Spinal cord (tissue), 10 donors: ENCODE data around the gene LGR6. TPM values are rescaled to one million over a fixed set of nuclear protein-coding genes. Genes with fewer than 3 reads are reported as not detected.

Source experiments
- DNase-seq, 6 donors: peaks; one replicate each; pipeline versions ENCODE4 v3.0.0 to v3.0.0-alpha.2; 2013 to 2015; ENCODE audit warnings: low spot score in 6 of 6, low read depth in 4 of 6
- H3K27ac ChIP-seq: one replicate; pipeline ENCODE4 v1.5.1; 2013; ENCODE audit warnings: low read depth, low read length, control low read depth
- H3K27me3 ChIP-seq: one replicate; pipeline ENCODE4 v1.6.1; 2013; ENCODE audit warnings: low read length; ENCODE audit not compliant: control insufficient read depth, insufficient read depth
- H3K36me3 ChIP-seq: one replicate; pipeline ENCODE4 v1.6.1; 2013; ENCODE audit warnings: low read length; ENCODE audit not compliant: control insufficient read depth, insufficient read depth
- H3K4me1 ChIP-seq: one replicate; pipeline ENCODE4 v1.6.1; 2013; ENCODE audit warnings: low read length; ENCODE audit not compliant: control insufficient read depth, insufficient read depth
- H3K4me3 ChIP-seq: one replicate; pipeline ENCODE4 v1.5.1; 2013; ENCODE audit warnings: low read depth, low read length, control low read depth
- H3K9me3 ChIP-seq: one replicate; pipeline ENCODE4 v1.6.1; 2013; ENCODE audit warnings: low read length; ENCODE audit not compliant: control insufficient read depth, insufficient read depth
- WGBS: methylation state at CpG from one replicate; pipeline ENCODE4 v1.1.5; 2013; ENCODE audit warnings: missing lambda C conversion rate; ENCODE audit not compliant: insufficient coverage; 5-methylcytosine and 5-hydroxymethylcytosine counted together
- polyA plus RNA-seq, 2 donors: library from polyadenylated mRNA; unstranded; fragments of 120-200 nt; gene quantifications; one replicate each; pipeline ENCODE4 v1.2.1, GENCODE V29; 2013; ENCODE audit not compliant: insufficient read length in 2 of 2
- total RNA-seq, 2 donors: library from RNA; depleted of rRNA in 1 of 2; stranded (reverse); fragments of 120-200 nt in 1 of 2; fragments of >200 nt in 1 of 2; gene quantifications; one replicate each; pipeline versions ENCODE4 v1.2.3 to v1.2.4, GENCODE V29; 2013 to 2014
- donor health status: healthy.

LGR6 gene
- total and polyA plus RNA-seq, 4 donors, result 1.0 to 6.1 (median 3.7) TPM

DNA sequence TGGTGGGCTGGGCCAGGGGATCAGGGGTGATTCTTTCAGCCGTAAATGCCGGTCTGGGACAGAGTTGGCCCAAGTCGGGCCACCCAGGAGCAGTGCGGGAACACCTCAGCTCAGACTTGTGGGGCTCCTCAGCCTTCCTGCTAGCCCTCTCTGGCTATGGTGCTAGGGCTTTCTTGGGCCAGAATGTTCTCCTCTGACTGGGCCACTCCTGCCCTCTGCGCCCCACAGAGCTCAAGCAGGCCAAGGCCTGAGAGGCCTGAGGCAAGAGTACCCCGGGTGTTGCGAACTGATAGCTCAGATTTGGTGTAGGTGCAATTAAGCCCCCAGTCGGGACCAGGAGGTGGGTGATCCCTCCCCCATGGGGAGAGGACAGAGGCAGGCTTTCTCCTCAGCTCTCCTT is 51.8 kb downstream of the LGR6 start:
- Histone ChIP-seq H3K9me3 (peaks cover 1% of the 10 kb centered on the region), H3K27ac (no peak overlapping the region), H3K4me1 (peaks cover 3% of the 10 kb centered on the region), H3K36me3 (peaks cover 4% of the 10 kb centered on the region), H3K27me3 (no peaks in the 10 kb centered on the region), H3K4me3 (no peak overlapping the region)
- no peak for DNase-seq
- 85% methylated on average over 8 of the region's 8 CpGs for WGBS

- peaks cover 4% of the 10 kb centered on the region for H3K36me3 ChIP-seq
- peaks cover 6% of the 10 kb centered on the region for H3K4me1 ChIP-seq
- peaks cover 1% of the 10 kb centered on the region for H3K9me3 ChIP-seq
- no peak overlapping the region for H3K4me3 ChIP-seq
- no peak overlapping the region for H3K27ac ChIP-seq
- no peaks in the 10 kb centered on the region for H3K27me3 ChIP-seq
- WGBS, result 89% methylated on average over 1 of the region's 6 CpGs
- DNase-seq, result no peak
Measured at GRCh38 chr1:202247104-202247503, 53.5 kb downstream of the LGR6 start.

DNA sequence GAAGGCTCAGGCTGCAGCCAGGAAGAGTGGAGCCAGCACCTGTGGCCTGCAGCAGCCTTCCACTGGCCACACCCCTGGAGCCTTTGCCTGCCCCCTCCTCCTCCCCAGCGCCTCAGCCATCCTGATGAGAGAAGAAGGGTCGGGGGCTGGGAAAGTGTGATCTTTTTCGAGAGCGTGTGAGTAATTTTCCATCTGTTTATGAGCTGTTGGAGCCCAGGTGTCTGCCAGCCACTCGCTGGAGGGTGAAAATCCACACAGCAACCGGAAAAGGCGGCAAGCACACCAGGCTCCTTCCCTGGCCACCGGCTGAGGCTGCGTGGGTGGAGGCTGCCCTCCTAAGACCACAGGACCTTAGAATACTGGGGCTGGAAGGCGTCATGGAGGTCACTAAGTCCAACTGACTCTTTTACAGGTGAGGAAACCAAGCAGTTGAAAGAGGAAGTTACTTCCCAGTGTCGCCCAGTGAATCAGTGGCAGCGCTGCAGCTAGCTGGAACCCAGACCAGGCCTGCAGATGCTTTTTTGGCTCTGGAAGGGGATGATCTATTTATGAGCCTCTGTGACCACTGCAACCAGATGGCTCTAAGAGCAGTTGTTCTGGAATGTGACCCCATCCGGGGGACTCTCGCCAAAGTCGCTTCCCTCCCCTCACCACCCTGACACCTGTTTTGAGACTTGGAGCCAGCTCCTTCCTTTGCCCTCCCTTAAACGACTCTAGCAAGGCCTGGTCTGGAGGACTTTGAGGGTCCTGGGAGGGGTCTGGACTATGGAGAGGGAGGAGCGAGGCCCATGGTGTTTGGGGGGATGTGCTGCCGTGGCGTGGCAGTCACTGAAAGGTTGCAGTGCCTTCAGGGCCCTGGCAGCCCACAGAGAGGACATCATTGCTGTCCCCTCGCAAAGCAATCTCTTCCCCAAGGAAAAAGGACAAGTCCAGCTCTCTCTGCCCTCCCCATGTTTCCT is 54.5 kb downstream of the LGR6 start:
- peak in 2 of 6 donors; percentile 12 to 51 for DNase-seq
- Histone ChIP-seq H3K27ac (no peak overlapping the region), H3K27me3 (no peaks in the 10 kb centered on the region), H3K4me3 (no peak overlapping the region), H3K9me3 (peaks cover 1% of the 10 kb centered on the region), H3K4me1 (peaks cover 6% of the 10 kb centered on the region), H3K36me3 (peaks cover 4% of the 10 kb centered on the region)
- WGBS, result 69% methylated on average over 15 of the region's 20 CpGs

DNA sequence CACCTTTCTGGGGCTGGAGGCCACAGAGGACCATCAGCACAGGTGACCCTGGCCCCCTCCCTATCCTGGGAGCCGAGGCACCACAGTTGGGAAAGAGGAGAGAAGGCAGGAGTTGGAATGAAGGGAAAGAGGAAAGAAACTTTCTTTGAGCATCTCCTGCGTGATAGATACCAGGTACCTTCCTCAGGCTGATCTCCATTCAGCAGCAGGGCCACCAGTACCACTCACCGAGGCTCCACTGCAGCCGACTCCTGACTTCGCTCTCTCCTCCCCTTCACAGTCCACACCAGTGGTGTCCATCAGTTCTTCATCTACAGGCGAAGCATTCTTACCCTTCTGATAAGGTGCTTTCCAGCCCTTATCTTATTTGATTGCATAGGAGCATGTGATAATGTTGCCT is 55.3 kb downstream of the LGR6 start:
- Histone ChIP-seq H3K27me3 (no peaks in the 10 kb centered on the region), H3K9me3 (peaks cover 1% of the 10 kb centered on the region), H3K4me3 (no peak overlapping the region), H3K27ac (no peak overlapping the region), H3K4me1 (peaks cover 6% of the 10 kb centered on the region), H3K36me3 (peaks cover 4% of the 10 kb centered on the region)
- WGBS, result 86% methylated on average over 3 of the region's 6 CpGs
- DNase-seq, result no peak

DNA sequence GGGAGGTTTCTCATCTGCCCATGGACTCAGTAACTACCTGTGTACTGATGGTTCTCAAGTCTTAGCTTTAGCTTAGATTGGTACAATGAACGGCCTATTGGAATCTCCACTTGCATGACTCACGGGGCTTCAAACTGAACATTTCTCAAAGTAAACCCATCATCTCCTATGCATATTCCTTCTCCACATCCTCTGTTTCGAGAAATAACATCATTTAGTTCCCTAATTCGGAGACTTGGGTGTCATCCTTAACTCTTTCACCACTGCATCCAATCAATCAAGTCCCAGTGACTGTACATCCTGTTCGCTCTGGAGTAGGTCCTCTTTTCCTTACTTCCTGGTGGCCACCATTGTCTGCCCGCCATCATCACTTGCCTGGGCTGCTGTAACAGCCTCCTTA is 55.8 kb downstream of the LGR6 start:
- H3K4me1 ChIP-seq, result peaks cover 6% of the 10 kb centered on the region
- 67% methylated on average over 6 of the region's 6 CpGs for WGBS
- DNase-seq, result no peak
- H3K36me3 ChIP-seq, result peaks cover 4% of the 10 kb centered on the region
- H3K4me3 ChIP-seq, result no peak overlapping the region
- H3K9me3 ChIP-seq, result peaks cover 1% of the 10 kb centered on the region
- H3K27me3 ChIP-seq, result no peaks in the 10 kb centered on the region
- no peak overlapping the region for H3K27ac ChIP-seq

- WGBS, result 50% methylated on average over 2 of the region's 2 CpGs
- DNase-seq, result peak in 1 of 6 donors; percentile 82
- peaks cover 6% of the 10 kb centered on the region for H3K4me1 ChIP-seq
- no peak overlapping the region for H3K4me3 ChIP-seq
- H3K9me3 ChIP-seq, result peaks cover 1% of the 10 kb centered on the region
- H3K36me3 ChIP-seq, result peaks cover 4% of the 10 kb centered on the region
- no peak overlapping the region for H3K27ac ChIP-seq
- no peaks in the 10 kb centered on the region for H3K27me3 ChIP-seq
Measured at GRCh38 chr1:202249846-202250245, 56.2 kb downstream of the LGR6 start.

DNA sequence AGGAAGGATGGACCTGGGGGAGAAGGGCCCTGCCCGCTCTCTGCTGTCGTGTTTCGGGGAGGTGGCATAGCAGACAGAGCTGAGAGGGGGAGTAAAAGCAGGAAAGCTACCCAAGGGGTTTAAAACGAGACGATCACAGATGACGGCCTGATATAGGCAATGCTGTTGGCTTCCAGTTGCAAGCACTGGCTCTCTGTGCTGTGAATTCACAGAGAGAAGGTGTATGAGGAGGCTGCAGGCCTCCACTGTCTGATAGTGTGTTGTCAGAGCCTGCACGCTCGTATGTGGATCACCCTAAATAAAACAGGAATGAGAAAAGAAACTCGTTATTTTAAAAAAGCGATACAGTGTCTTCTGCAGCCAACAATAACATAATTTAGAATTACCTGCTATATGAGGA is 57.4 kb downstream of the LGR6 start:
- no peak overlapping the region for H3K27ac ChIP-seq
- H3K9me3 ChIP-seq, result peaks cover 1% of the 10 kb centered on the region
- H3K27me3 ChIP-seq, result no peaks in the 10 kb centered on the region
- H3K4me3 ChIP-seq, result no peak overlapping the region
- peaks cover 4% of the 10 kb centered on the region for H3K36me3 ChIP-seq
- no peak for DNase-seq
- WGBS, result 92% methylated on average over 6 of the region's 10 CpGs
- peaks cover 6% of the 10 kb centered on the region for H3K4me1 ChIP-seq

- H3K4me1 ChIP-seq, result peaks cover 6% of the 10 kb centered on the region
- H3K9me3 ChIP-seq, result peaks cover 1% of the 10 kb centered on the region
- H3K27ac ChIP-seq, result no peak overlapping the region
- H3K27me3 ChIP-seq, result no peaks in the 10 kb centered on the region
- 45% methylated on average over 5 of the region's 6 CpGs for WGBS
- DNase-seq, result no peak
- peaks cover 4% of the 10 kb centered on the region for H3K36me3 ChIP-seq
- H3K4me3 ChIP-seq, result no peak overlapping the region
Measured at GRCh38 chr1:202251424-202252256, 58.0 kb downstream of the LGR6 start.

DNA sequence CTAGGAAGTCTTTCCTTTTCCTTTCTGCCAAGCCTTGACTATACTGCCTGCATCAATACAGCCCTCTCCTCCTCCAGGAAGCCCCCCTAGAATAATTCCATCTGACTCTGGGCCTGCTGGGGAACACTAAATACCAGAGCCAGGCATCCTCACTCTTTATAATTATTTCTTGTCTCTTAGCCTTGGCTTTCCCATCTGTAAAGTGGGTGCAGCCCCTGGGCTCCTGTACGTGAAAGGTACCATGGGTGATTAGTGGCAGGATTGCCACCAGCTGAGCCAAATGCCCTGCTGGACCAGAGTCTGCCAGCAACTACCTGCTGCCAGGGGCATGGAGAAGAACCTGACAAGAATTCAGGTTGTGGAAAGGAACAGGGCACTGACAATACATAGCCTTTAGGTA is 58.7 kb downstream of the LGR6 start:
- WGBS, result 100% methylated on average over 1 of the region's 1 CpG
- Histone ChIP-seq H3K36me3 (peaks cover 4% of the 10 kb centered on the region), H3K9me3 (peaks cover 1% of the 10 kb centered on the region), H3K4me3 (no peak overlapping the region), H3K27me3 (no peaks in the 10 kb centered on the region), H3K4me1 (peaks cover 6% of the 10 kb centered on the region), H3K27ac (no peak overlapping the region)
- DNase-seq, result no peak
